A549 (cell line): ENCODE measurements around the gene KRT14.

ENCODE experiments used
- JUN ChIP-seq, 2 experiments: fragments of >200 bp; sonication (Bioruptor Twin); formaldehyde crosslinking; IDR thresholded peaks; 2 replicates in 1 of 2; 3 replicates in 1 of 2; pipeline ENCODE4 v1.6.1; 2016 to 2017
- SMC3 ChIP-seq: fragments of >200 bp; sonication (Bioruptor Twin); formaldehyde crosslinking; IDR thresholded peaks from 3 replicates; pipeline ENCODE4 v1.6.1; 2018; ENCODE audit warnings: inconsistent platforms
- TF ChIP-seq, protein P1 (sequence below): fragments of 150-350 bp; IDR thresholded peaks from 2 replicates; pipeline ENCODE4 v1.6.1; 2014; ENCODE audit warnings: low read depth, mild to moderate bottlenecking, low read length
- TF ChIP-seq, protein P2 (sequence below): fragments of >200 bp; sonication (Bioruptor Twin); formaldehyde crosslinking; IDR thresholded peaks from 3 replicates; pipeline ENCODE4 v1.5.1; 2016

DNA sequence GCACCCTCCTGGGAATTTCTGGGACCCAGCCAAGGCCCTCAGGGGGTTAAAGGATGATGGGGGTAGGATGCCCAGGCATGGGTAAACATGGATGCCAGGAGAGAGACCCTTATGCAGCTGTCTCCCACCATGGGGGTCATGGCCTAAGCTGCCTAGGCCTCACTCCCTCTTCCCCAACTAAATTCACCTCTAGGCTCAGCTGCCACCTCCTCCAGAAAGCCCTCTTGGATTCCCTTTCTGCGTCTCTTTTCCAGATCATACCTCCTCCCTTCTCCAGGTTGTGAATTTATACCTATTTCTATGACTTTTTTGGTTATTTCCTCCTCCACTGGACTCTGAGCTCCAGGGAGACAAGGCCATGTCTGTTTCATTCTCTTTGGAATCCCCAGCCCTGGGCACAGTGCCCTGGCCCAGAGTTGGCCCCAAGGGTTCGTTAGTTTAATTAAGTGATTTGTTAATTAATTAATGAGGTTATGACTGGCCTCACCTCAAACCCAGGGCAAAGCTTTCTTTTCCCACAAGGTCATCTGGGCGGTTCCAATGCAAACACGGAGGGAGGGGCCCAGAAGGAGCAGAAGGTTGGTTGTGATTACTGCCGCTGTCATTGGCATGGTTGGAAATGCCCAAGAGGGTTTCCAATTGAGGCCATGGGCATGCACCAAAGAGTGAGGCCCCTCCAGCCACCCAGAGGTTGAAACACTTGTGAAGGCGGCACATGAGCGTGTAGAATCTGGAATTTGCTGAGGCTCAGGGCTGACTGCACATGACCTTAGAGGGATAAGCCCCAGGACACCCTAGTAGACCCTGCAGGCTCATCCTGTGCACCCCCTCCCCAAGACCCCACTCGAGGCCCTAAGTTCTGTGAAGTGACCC is 44.6 kb upstream of the KRT14 start:
- TF ChIP-seq, protein P1, sequence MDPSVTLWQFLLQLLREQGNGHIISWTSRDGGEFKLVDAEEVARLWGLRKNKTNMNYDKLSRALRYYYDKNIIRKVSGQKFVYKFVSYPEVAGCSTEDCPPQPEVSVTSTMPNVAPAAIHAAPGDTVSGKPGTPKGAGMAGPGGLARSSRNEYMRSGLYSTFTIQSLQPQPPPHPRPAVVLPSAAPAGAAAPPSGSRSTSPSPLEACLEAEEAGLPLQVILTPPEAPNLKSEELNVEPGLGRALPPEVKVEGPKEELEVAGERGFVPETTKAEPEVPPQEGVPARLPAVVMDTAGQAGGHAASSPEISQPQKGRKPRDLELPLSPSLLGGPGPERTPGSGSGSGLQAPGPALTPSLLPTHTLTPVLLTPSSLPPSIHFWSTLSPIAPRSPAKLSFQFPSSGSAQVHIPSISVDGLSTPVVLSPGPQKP, result no peak
- TF ChIP-seq SMC3, result no peak
- TF ChIP-seq, protein P2, sequence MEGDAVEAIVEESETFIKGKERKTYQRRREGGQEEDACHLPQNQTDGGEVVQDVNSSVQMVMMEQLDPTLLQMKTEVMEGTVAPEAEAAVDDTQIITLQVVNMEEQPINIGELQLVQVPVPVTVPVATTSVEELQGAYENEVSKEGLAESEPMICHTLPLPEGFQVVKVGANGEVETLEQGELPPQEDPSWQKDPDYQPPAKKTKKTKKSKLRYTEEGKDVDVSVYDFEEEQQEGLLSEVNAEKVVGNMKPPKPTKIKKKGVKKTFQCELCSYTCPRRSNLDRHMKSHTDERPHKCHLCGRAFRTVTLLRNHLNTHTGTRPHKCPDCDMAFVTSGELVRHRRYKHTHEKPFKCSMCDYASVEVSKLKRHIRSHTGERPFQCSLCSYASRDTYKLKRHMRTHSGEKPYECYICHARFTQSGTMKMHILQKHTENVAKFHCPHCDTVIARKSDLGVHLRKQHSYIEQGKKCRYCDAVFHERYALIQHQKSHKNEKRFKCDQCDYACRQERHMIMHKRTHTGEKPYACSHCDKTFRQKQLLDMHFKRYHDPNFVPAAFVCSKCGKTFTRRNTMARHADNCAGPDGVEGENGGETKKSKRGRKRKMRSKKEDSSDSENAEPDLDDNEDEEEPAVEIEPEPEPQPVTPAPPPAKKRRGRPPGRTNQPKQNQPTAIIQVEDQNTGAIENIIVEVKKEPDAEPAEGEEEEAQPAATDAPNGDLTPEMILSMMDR, result no peak
- no peak for TF ChIP-seq JUN (IDR thresholded peaks at IDR 0.05)
